Kasumi-1 (cell line): ENCODE data around the gene REXO1.

Experiments used
- DNase-seq, 2 experiments: peaks; one replicate each; lab custom pipeline; 2025; lab: John Stamatoyannopoulos, UW

REXO1 gene

GRCh38 chr19:1828279-1829238 lies 19.7 kb downstream of the REXO1 start:
- no peak for DNase-seq

- no peak for DNase-seq
Measured at GRCh38 chr19:1827566-1828278, 20.6 kb downstream of the REXO1 start.

- no peak for DNase-seq
Measured at GRCh38 chr19:1826557-1827521, 21.4 kb downstream of the REXO1 start.

- DNase-seq = peak; percentile 31 to 42
Measured at GRCh38 chr19:1825909-1826556, 22.2 kb downstream of the REXO1 start.

GRCh38 chr19:1824252-1824622 lies 24.0 kb downstream of the REXO1 start:
- DNase-seq = no peak

- DNase-seq = no peak
Measured at GRCh38 chr19:1823539-1824251, 24.6 kb downstream of the REXO1 start.

GRCh38 chr19:1823020-1823419 lies 25.3 kb downstream of the REXO1 start:
- no peak for DNase-seq

GRCh38 chr19:1822210-1822609 lies 26.1 kb downstream of the REXO1 start:
- DNase-seq = no peak

GRCh38 chr19:1819341-1820255 lies 28.7 kb downstream of the REXO1 start:
- DNase-seq = no peak

- no peak for DNase-seq
Measured at GRCh38 chr19:1818549-1819195, 29.6 kb downstream of the REXO1 start.

- DNase-seq = no peak
Measured at GRCh38 chr19:1817553-1818179, 30.6 kb downstream of the REXO1 start.

GRCh38 chr19:1816530-1817298 lies 31.6 kb downstream of the REXO1 start:
- DNase-seq = no peak

GRCh38 chr19:1815605-1816529 lies 32.4 kb downstream of the REXO1 start:
- DNase-seq = no peak

GRCh38 chr19:1814833-1815604 lies 33.3 kb downstream of the REXO1 start:
- DNase-seq = no peak

GRCh38 chr19:1814391-1814790 lies 33.9 kb downstream of the REXO1 start:
- DNase-seq = no peak
